A549 (cell line): ENCODE measurements around the gene SGSM2. TPM values are rescaled to one million over a fixed set of nuclear protein-coding genes. Genes with fewer than 3 reads are reported as not detected.

Experiments
- ATAC-seq, 2 experiments: fragments of 200-7000 bp in 1 of 2; fragments of >200 bp in 1 of 2; cut with Nextera tagmentation in 1 of 2; cut with Tn5 transposase in 1 of 2; 3 replicates each; pipeline versions ENCODE4 v1.8.0 to v1.9.1; 2018 to 2020; ENCODE audit warnings: mild to moderate bottlenecking in 1 of 2, moderate library complexity in 1 of 2
- CTCF ChIA-PET: fragments of 300-600 bp; sonication (Branson Sonifier 250); formaldehyde crosslinking; extraction: SDS; loops from one replicate; lab custom pipeline; 2021; ENCODE audit warnings: antibody characterized with exemption, inconsistent platforms; lab: Yijun Ruan, JAX
- POLR2A ChIA-PET: fragments of 350-600 bp; formaldehyde crosslinking; extraction: SDS; loops from one replicate; lab custom pipeline; 2021; ENCODE audit warnings: antibody characterized with exemption, inconsistent platforms; lab: Yijun Ruan, JAX
- DNase-seq, 2 experiments: peaks; one replicate each; pipeline versions ENCODE4 v3.0.0 to v3.0.0-alpha.2; 2011 to 2016; ENCODE audit warnings: low read depth in 1 of 2, low spot score in 1 of 2
- FAIRE-seq: peaks from 2 replicates; lab custom pipeline; 2011; peaks lifted over from hg19 to GRCh38; lab: Jason Lieb, UNC
- H3K27ac ChIP-seq, 2 experiments: fragments of >200 bp; sonication (Bioruptor Twin); formaldehyde crosslinking; 3 replicates each; pipeline ENCODE4 v1.5.1; 2016 to 2017
- H3K4me1 ChIP-seq: fragments of >200 bp; sonication (Bioruptor Twin); formaldehyde crosslinking; 3 replicates; pipeline ENCODE4 v1.6.1; 2016
- H3K4me2 ChIP-seq: fragments of >200 bp; sonication (Bioruptor Twin); formaldehyde crosslinking; 3 replicates; pipeline ENCODE4 v1.6.1; 2016
- H3K4me3 ChIP-seq: fragments of >200 bp; sonication (Bioruptor Twin); formaldehyde crosslinking; 3 replicates; pipeline ENCODE4 v1.5.1; 2016
- H3K9me3 ChIP-seq: fragments of >200 bp; sonication (Bioruptor Twin); formaldehyde crosslinking; 3 replicates; pipeline ENCODE4 v1.6.1; 2016
- BHLHE40 ChIP-seq: IDR thresholded peaks from 2 replicates; pipeline ENCODE4 v1.6.1; 2012; ENCODE audit warnings: low read depth, low read length, inconsistent platforms
- CHD4 ChIP-seq: fragments of 200-600 bp; sonication (generic); IDR thresholded peaks from 2 replicates; pipeline ENCODE4 v1.6.1; 2016; ENCODE audit warnings: antibody characterized with exemption, mild to moderate bottlenecking, borderline replicate concordance
- EHF ChIP-seq: fragments of 250-450 bp; sonication (Bioruptor Pico); IDR thresholded peaks from 2 replicates; pipeline ENCODE4 v1.5.0; 2020; ENCODE audit warnings: mild to moderate bottlenecking
- ELK1 ChIP-seq: fragments of 150-350 bp; IDR thresholded peaks from 2 replicates; pipeline ENCODE4 v1.6.1; 2014; ENCODE audit warnings: low read depth, mild to moderate bottlenecking, low read length
- FOSL2 ChIP-seq, 2 experiments: fragments of 450-650 bp in 1 of 2; fragments of >200 bp in 1 of 2; sonication (Bioruptor Twin) in 1 of 2; formaldehyde crosslinking; IDR thresholded peaks; 2 replicates each; pipeline versions ENCODE4 v1.5.0 to v1.6.1; 2016 to 2020; ENCODE audit warnings: mild to moderate bottlenecking in 1 of 2, moderate library complexity in 1 of 2
- FOXS1 ChIP-seq: fragments of 250-450 bp; sonication (Bioruptor Pico); IDR thresholded peaks from 2 replicates; pipeline ENCODE4 v1.5.0; 2020; ENCODE audit warnings: mild to moderate bottlenecking, moderate library complexity
- GATA3 ChIP-seq: IDR thresholded peaks from 2 replicates; pipeline ENCODE4 v1.6.1; 2012; ENCODE audit warnings: borderline replicate concordance
- HDAC2 ChIP-seq: fragments of 200-600 bp; sonication (generic); IDR thresholded peaks from 2 replicates; pipeline ENCODE4 v1.6.1; 2016
- HES2 ChIP-seq: fragments of >200 bp; sonication (Bioruptor Twin); formaldehyde crosslinking; IDR thresholded peaks from 2 replicates; pipeline ENCODE4 v1.6.1; 2016
- HMGXB4 ChIP-seq: fragments of 250-450 bp; sonication (Bioruptor Pico); IDR thresholded peaks from 2 replicates; pipeline ENCODE4 v1.5.0; 2021; ENCODE audit warnings: mild to moderate bottlenecking, moderate library complexity, borderline replicate concordance
- HOXA7 ChIP-seq: fragments of 250-450 bp; sonication (Bioruptor Pico); IDR thresholded peaks from 2 replicates; pipeline ENCODE4 v1.5.0; 2020; ENCODE audit warnings: mild to moderate bottlenecking, moderate library complexity
- HOXB13 ChIP-seq: fragments of 250-450 bp; sonication (Bioruptor Pico); IDR thresholded peaks from 2 replicates; pipeline ENCODE4 v1.5.0; 2020; ENCODE audit warnings: low read depth, mild to moderate bottlenecking, moderate library complexity
- KDM1A ChIP-seq: fragments of 200-600 bp; sonication (generic); IDR thresholded peaks from 2 replicates; pipeline ENCODE4 v1.6.1; 2016; ENCODE audit warnings: low read depth, mild to moderate bottlenecking
- MYC ChIP-seq: IDR thresholded peaks from 2 replicates; pipeline ENCODE4 v1.6.1; 2012; ENCODE audit warnings: mild to moderate bottlenecking, inconsistent platforms, low read length, improper control_type of control experiment, borderline replicate concordance
- NR3C1 ChIP-seq: fragments of >200 bp; sonication (Bioruptor Twin); formaldehyde crosslinking; IDR thresholded peaks from 3 replicates; pipeline ENCODE4 v1.6.1; 2017
- PHF8 ChIP-seq: fragments of 200-600 bp; sonication (generic); IDR thresholded peaks from 2 replicates; pipeline ENCODE4 v1.6.1; 2016; ENCODE audit warnings: low read depth, mild to moderate bottlenecking, antibody characterized with exemption, moderate library complexity, borderline replicate concordance
- POLR2AphosphoS2 ChIP-seq: conservative IDR thresholded peaks from 2 replicates; pipeline ENCODE4 v1.6.1; 2012; ENCODE audit warnings: low read length, improper control_type of control experiment, inconsistent platforms
- RARB ChIP-seq: fragments of 250-450 bp; sonication (Bioruptor Pico); IDR thresholded peaks from 2 replicates; pipeline ENCODE4 v1.8.0; 2021; ENCODE audit warnings: mild to moderate bottlenecking, moderate library complexity
- RCOR1 ChIP-seq: fragments of 150-350 bp; IDR thresholded peaks from 2 replicates; pipeline ENCODE4 v1.6.1; 2014; ENCODE audit warnings: antibody characterized with exemption, low read length, low read depth
- RFX5 ChIP-seq: fragments of 450-650 bp; IDR thresholded peaks from 2 replicates; pipeline ENCODE4 v1.7.1; 2014; ENCODE audit warnings: antibody characterized with exemption, mild to moderate bottlenecking, moderate library complexity
- SMC3 ChIP-seq: fragments of >200 bp; sonication (Bioruptor Twin); formaldehyde crosslinking; IDR thresholded peaks from 3 replicates; pipeline ENCODE4 v1.6.1; 2018; ENCODE audit warnings: inconsistent platforms
- TP53 ChIP-seq: fragments of 250-450 bp; sonication (Bioruptor Pico); IDR thresholded peaks from 2 replicates; pipeline ENCODE4 v1.5.0; 2021; ENCODE audit warnings: mild to moderate bottlenecking, moderate library complexity
- WGBS: methylation state at CpG from one replicate; pipeline ENCODE4 v1.1.6; 2017; ENCODE audit errors: missing lambda C conversion rate; 5-methylcytosine and 5-hydroxymethylcytosine counted together
- polyA plus RNA-seq, 4 experiments: library from polyadenylated mRNA; depleted of rRNA in 3 of 4; stranded (reverse); fragments of >200 nt; fragmentation: RNase III in 1 of 4; extraction: RNeasy Plus Mini Kit Qiagen cat#74134 plus additional on column Dnase treatment in 1 of 4; gene quantifications; 2 replicates in 3 of 4; 3 replicates in 1 of 4; pipeline ENCODE4 v1.2.3, GENCODE V29; 2011 to 2017
- TF ChIP-seq, protein P1 (sequence below): fragments of >200 bp; sonication (Bioruptor Twin); formaldehyde crosslinking; IDR thresholded peaks from 3 replicates; pipeline ENCODE4 v1.5.1; 2016

SGSM2 gene
- polyA plus RNA-seq, 2 of the 4 experiments (the other 2 are of a cell fraction) = 24.9 to 53.3 TPM

GRCh38 chr17:2321399-2321798 lies 15.9 kb upstream of the SGSM2 start:
- no peak overlapping the region for H3K4me2 ChIP-seq
- no peak for FAIRE-seq
- H3K4me1 ChIP-seq = no peaks in the 10 kb centered on the region
- H3K27ac ChIP-seq = no peak overlapping the region
- ChIA-PET CTCF (interaction anchor here (1.0 to 2.6 kb wide), 9 partner anchors 8 to 95 kb away, joined by 3 to 9 read pairs (median 5); partner anchors contain the start of gene TSR1), POLR2A (interaction anchor here (1.3 kb wide), 1 partner anchor 15 kb away, joined by 5 read pairs; the partner anchor contains the start of gene TSR1)
- H3K4me3 ChIP-seq = no peak overlapping the region
- no peak for DNase-seq
- ATAC-seq = no peak
- H3K9me3 ChIP-seq = no peaks in the 10 kb centered on the region
- no peak for TF ChIP-seq RARB (CRISPR knock-in tag)
- TF ChIP-seq POLR2AphosphoS2 = 0 out of 2 replicates have a peak, but pooled peaks have one; percentile 58
- WGBS = 82% methylated on average over 1 of the region's 1 CpG

- H3K27ac ChIP-seq = no peak overlapping the region
- WGBS = 77% methylated on average over 2 of the region's 2 CpGs
- H3K4me2 ChIP-seq = no peak overlapping the region
- no peaks in the 10 kb centered on the region for H3K9me3 ChIP-seq
- ChIA-PET POLR2A (interaction anchor here (1.6 kb wide), 1 partner anchor 12 kb away, joined by 5 read pairs; the partner anchor contains the start of gene TSR1), CTCF (interaction anchor here (0.9 to 2.3 kb wide), 7 partner anchors 9 to 29 kb away, joined by 3 to 14 read pairs (median 5); partner anchors contain the start of gene TSR1)
- no peak overlapping the region for H3K4me3 ChIP-seq
- TF ChIP-seq HOXA7 = peak; percentile 3; the same call in 1 of the 2 replicates
- TF ChIP-seq TP53 (CRISPR knock-in tag) = no peak
- ATAC-seq (no peak), FAIRE-seq (no peak), DNase-seq (no peak)
- no peaks in the 10 kb centered on the region for H3K4me1 ChIP-seq
Measured at GRCh38 chr17:2323629-2324314, 13.5 kb upstream of the SGSM2 start.

DNA sequence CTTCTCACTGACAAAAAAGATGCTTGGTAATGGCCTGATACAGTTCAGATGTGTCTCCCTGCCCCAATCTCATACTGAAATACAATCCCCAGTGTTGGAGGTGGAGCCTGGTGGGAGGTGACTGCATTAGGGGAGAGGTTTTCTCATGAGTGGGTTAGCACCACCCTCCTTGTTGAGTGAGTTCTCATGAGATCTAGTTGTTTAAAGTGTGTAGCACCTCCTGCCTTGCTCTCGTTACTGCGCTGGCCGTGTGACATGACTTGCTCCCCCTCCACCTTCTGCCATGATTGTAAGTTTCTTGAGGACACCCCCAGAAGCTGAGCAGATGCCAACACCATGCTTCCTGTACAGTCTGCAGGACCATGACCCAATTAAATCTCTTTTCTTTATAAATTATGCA lies 6.0 kb upstream of the SGSM2 start:
- Histone ChIP-seq H3K27ac (no peak overlapping the region), H3K4me1 (peaks cover 15% of the 10 kb centered on the region), H3K4me3 (no peak overlapping the region), H3K9me3 (no peaks in the 10 kb centered on the region), H3K4me2 (no peak overlapping the region)
- WGBS = 60% methylated on average over 3 of the region's 3 CpGs
- DNase-seq = peak in 1 of 2 experiments; percentile 36
- FAIRE-seq = no peak
- CTCF ChIA-PET = interaction anchor here (0.8 to 3.1 kb wide), 12 partner anchors 11 to 90 kb away, joined by 3 to 17 read pairs (median 4); no protein-coding TSS in a partner anchor
- POLR2A ChIA-PET = interaction anchor here (1.2 kb wide), 1 partner anchor 28 kb away, joined by 3 read pairs; the partner anchor contains the start of genes SMG6 and SRR
- peak; percentile 11 to 36; a peak in 3 of 6 replicates for ATAC-seq
- no peak for TF ChIP-seq PHF8
- TF ChIP-seq HMGXB4 = no peak
- no peak for TF ChIP-seq FOXS1
- no peak for TF ChIP-seq KDM1A
- peak; percentile 29; the same call in 1 of the 2 replicates for TF ChIP-seq HOXA7
- TF ChIP-seq EHF = no peak
- no peak for TF ChIP-seq ELK1
- TF ChIP-seq, all 56 proteins: peak for 1

- H3K9me3 ChIP-seq = no peaks in the 10 kb centered on the region
- POLR2A ChIA-PET = interaction anchor here (0.7 to 3.2 kb wide), 19 partner anchors 10 to 281 kb away, joined by 3 to 37 read pairs (median 5); partner anchors contain the start of genes HIC1, SMG6 and SRR
- FAIRE-seq (no peak), ATAC-seq (no peak), DNase-seq (no peak)
- 6% methylated on average over 17 of the region's 17 CpGs for WGBS
- peak overlapping the region; percentile 86 for H3K4me2 ChIP-seq
- peaks cover 20% of the 10 kb centered on the region for H3K4me1 ChIP-seq
- TF ChIP-seq GATA3 (no peak), RCOR1 (no peak), HDAC2 (no peak), CHD4 (no peak), BHLHE40 (no peak), KDM1A (no peak), HES2 (no peak), MYC (no peak), EHF (no peak), SMC3 (no peak), FOSL2 (IDR thresholded peaks at IDR 0.05) (no peak), FOSL2 (CRISPR knock-in tag; IDR thresholded peaks at IDR 0.05) (no peak), HOXB13 (no peak), RFX5 (no peak), PHF8 (no peak), NR3C1 (no peak)
- TF ChIP-seq, protein P1, sequence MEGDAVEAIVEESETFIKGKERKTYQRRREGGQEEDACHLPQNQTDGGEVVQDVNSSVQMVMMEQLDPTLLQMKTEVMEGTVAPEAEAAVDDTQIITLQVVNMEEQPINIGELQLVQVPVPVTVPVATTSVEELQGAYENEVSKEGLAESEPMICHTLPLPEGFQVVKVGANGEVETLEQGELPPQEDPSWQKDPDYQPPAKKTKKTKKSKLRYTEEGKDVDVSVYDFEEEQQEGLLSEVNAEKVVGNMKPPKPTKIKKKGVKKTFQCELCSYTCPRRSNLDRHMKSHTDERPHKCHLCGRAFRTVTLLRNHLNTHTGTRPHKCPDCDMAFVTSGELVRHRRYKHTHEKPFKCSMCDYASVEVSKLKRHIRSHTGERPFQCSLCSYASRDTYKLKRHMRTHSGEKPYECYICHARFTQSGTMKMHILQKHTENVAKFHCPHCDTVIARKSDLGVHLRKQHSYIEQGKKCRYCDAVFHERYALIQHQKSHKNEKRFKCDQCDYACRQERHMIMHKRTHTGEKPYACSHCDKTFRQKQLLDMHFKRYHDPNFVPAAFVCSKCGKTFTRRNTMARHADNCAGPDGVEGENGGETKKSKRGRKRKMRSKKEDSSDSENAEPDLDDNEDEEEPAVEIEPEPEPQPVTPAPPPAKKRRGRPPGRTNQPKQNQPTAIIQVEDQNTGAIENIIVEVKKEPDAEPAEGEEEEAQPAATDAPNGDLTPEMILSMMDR = no peak
- peak overlapping the region; percentile 94 to 99 for H3K27ac ChIP-seq
- CTCF ChIA-PET = interaction anchor here (0.7 to 8.1 kb wide), 20 partner anchors 11 to 281 kb away, joined by 3 to 79 read pairs (median 6); partner anchors contain the start of genes HIC1, SMG6 and SRR
- peak overlapping the region; percentile 99 for H3K4me3 ChIP-seq
Measured at GRCh38 chr17:2335726-2336214, 1.5 kb upstream of the SGSM2 start.
